ENCODE results near the gene TH.

DNA sequence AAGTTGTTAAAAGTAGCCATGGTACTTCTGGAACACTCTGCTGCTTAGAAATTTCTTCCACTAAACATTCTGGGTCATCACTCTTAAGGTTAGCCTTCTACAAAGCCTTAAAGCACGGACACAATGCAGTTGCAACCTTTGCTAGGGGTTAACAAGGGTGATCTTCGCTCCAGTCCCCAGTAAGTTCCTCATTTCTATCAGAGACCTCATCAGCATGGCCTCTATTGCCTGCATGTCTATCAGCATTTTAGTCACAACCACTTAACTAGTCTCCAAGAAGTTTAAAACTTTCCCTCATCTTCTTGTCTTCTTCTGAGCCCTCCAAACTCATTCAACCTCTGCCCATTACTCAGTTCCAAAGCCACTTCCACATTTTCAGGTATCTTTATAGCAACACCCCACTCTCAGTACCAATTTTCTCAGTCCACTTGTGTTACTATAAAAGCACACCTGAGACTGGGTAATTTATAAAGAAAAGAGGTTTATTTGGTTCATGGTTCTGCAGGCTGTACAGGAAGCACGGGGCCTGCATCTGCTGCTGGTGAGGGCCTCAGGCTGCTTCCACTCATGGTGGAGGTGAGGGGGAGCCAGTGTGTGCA, 48.7 kb upstream of the TH start:
- TF ChIP-seq, protein P1, sequence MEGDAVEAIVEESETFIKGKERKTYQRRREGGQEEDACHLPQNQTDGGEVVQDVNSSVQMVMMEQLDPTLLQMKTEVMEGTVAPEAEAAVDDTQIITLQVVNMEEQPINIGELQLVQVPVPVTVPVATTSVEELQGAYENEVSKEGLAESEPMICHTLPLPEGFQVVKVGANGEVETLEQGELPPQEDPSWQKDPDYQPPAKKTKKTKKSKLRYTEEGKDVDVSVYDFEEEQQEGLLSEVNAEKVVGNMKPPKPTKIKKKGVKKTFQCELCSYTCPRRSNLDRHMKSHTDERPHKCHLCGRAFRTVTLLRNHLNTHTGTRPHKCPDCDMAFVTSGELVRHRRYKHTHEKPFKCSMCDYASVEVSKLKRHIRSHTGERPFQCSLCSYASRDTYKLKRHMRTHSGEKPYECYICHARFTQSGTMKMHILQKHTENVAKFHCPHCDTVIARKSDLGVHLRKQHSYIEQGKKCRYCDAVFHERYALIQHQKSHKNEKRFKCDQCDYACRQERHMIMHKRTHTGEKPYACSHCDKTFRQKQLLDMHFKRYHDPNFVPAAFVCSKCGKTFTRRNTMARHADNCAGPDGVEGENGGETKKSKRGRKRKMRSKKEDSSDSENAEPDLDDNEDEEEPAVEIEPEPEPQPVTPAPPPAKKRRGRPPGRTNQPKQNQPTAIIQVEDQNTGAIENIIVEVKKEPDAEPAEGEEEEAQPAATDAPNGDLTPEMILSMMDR (conservative IDR thresholded peaks at IDR 0.05; ENCODE audit: low read depth in 2 of 2), result no peak
- TF ChIP-seq, protein P2, sequence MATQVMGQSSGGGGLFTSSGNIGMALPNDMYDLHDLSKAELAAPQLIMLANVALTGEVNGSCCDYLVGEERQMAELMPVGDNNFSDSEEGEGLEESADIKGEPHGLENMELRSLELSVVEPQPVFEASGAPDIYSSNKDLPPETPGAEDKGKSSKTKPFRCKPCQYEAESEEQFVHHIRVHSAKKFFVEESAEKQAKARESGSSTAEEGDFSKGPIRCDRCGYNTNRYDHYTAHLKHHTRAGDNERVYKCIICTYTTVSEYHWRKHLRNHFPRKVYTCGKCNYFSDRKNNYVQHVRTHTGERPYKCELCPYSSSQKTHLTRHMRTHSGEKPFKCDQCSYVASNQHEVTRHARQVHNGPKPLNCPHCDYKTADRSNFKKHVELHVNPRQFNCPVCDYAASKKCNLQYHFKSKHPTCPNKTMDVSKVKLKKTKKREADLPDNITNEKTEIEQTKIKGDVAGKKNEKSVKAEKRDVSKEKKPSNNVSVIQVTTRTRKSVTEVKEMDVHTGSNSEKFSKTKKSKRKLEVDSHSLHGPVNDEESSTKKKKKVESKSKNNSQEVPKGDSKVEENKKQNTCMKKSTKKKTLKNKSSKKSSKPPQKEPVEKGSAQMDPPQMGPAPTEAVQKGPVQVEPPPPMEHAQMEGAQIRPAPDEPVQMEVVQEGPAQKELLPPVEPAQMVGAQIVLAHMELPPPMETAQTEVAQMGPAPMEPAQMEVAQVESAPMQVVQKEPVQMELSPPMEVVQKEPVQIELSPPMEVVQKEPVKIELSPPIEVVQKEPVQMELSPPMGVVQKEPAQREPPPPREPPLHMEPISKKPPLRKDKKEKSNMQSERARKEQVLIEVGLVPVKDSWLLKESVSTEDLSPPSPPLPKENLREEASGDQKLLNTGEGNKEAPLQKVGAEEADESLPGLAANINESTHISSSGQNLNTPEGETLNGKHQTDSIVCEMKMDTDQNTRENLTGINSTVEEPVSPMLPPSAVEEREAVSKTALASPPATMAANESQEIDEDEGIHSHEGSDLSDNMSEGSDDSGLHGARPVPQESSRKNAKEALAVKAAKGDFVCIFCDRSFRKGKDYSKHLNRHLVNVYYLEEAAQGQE (IDR thresholded peaks at IDR 0.05; ENCODE audit: unreplicated experiment), result no peak
- TF ChIP-seq EZH2phosphoT487 (IDR thresholded peaks at IDR 0.05; ENCODE audit: unreplicated experiment), result no peak
- no peak for TF ChIP-seq EZH2 (IDR thresholded peaks at IDR 0.05; ENCODE audit: low read depth, unreplicated experiment)
- TF ChIP-seq POLR2AphosphoS5 (IDR thresholded peaks at IDR 0.05; ENCODE audit: low read depth), result no peak
- TF ChIP-seq JUNB (IDR thresholded peaks at IDR 0.05; ENCODE audit: unreplicated experiment), result no peak
- TF ChIP-seq NANOG (IDR thresholded peaks at IDR 0.05; ENCODE audit: borderline replicate concordance), result no peak

Measured in GM23338 (cell line).